ENCODE results near the gene FOXP1.

FOXP1 gene

DNA sequence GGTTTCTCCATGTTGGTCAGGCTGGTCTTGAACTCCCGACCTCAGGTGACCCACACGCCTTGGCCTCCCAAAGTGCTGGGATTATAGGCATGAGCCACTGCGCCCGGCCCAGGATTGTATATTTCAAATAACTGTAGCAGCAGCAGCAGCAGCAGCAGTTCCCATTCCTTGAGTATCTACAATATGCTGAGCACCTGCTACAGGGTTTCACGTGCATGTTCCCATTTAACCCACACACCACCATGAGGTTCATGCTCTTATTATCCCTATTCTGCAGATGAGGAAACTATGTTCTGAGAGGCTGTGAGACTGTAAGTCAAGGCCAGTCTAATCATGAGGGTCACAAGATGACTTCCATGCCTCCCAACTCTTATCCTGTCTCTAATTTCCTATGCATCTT lies 30.9 kb upstream of the FOXP1 start:
- no peak for DNase-seq (ENCODE audit: insufficient read length, low spot score)
- FAIRE-seq, result no peak

DNA sequence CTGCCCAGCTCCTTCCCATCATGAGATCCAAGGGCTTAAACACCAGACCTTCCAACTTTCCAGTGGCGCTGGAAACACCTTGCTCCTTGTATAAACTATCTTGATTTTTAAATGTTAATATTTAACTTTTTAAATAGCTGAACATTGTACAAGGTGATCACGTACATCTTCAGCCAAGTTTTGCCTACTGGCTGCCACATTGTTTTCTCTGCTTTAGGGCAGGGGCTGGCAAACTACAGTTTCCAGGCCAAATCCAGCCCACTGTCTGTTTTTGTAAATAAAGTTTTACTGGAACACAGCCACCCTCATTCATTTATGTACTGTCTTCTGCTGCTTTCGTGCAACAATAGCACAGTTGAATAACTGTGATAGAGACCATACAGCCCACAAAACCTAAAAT lies 27.6 kb upstream of the FOXP1 start:
- no peak for TF ChIP-seq SPI1 (IDR thresholded peaks at IDR 0.05; ENCODE audit: low read depth, low read length)
- no peak for TF ChIP-seq POLR2AphosphoS5 (IDR thresholded peaks at IDR 0.05; ENCODE audit: low read depth, low read length)
- no peak for TF ChIP-seq POU2F2 (IDR thresholded peaks at IDR 0.05; ENCODE audit: low read depth, low read length)
- TF ChIP-seq PAX5 (IDR thresholded peaks at IDR 0.05; ENCODE audit: insufficient read depth, low read length, severe bottlenecking), result no peak
- TF ChIP-seq TAF1 (IDR thresholded peaks at IDR 0.05; ENCODE audit: low read depth, low read length), result no peak
- TF ChIP-seq POLR2A (IDR thresholded peaks at IDR 0.05; ENCODE audit: low read depth, low read length), result no peak
- DNase-seq (ENCODE audit: insufficient read length, low spot score) (no peak), FAIRE-seq (no peak)

More for the DNA sequence above, 30.9 kb upstream of the FOXP1 start:
- TF ChIP-seq POLR2A (IDR thresholded peaks at IDR 0.05; ENCODE audit: low read depth, low read length) (no peak), TAF1 (IDR thresholded peaks at IDR 0.05; ENCODE audit: low read depth, low read length) (no peak), POU2F2 (IDR thresholded peaks at IDR 0.05; ENCODE audit: low read depth, low read length) (no peak), PAX5 (IDR thresholded peaks at IDR 0.05; ENCODE audit: insufficient read depth, low read length, severe bottlenecking) (no peak), SPI1 (IDR thresholded peaks at IDR 0.05; ENCODE audit: low read depth, low read length) (no peak), POLR2AphosphoS5 (IDR thresholded peaks at IDR 0.05; ENCODE audit: low read depth, low read length) (no peak)

DNA sequence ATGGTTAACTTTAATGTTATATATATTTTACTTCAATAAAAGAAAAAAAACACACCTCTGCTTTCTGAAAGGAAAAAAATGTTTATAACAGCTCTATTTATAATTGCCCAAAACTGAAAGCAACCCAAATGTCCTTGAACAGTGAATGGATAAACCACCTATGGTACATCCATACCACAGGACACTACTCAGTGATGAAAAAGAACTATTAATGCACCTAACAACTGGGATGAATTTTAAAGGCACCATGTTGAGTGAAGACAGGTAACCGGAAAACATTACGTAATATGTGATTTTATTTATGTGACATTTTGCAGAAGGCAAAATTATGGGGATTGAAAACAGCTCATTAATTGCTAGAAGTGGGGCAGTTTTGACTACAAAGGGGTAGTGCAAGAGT lies 23.8 kb upstream of the FOXP1 start:
- no peak for TF ChIP-seq SPI1 (IDR thresholded peaks at IDR 0.05; ENCODE audit: low read depth, low read length)
- no peak for TF ChIP-seq TAF1 (IDR thresholded peaks at IDR 0.05; ENCODE audit: low read depth, low read length)
- TF ChIP-seq POLR2A (IDR thresholded peaks at IDR 0.05; ENCODE audit: low read depth, low read length), result no peak
- no peak for TF ChIP-seq POU2F2 (IDR thresholded peaks at IDR 0.05; ENCODE audit: low read depth, low read length)
- no peak for TF ChIP-seq PAX5 (IDR thresholded peaks at IDR 0.05; ENCODE audit: insufficient read depth, low read length, severe bottlenecking)
- no peak for TF ChIP-seq POLR2AphosphoS5 (IDR thresholded peaks at IDR 0.05; ENCODE audit: low read depth, low read length)
- DNase-seq (ENCODE audit: insufficient read length, low spot score), result no peak
- FAIRE-seq, result no peak

DNA sequence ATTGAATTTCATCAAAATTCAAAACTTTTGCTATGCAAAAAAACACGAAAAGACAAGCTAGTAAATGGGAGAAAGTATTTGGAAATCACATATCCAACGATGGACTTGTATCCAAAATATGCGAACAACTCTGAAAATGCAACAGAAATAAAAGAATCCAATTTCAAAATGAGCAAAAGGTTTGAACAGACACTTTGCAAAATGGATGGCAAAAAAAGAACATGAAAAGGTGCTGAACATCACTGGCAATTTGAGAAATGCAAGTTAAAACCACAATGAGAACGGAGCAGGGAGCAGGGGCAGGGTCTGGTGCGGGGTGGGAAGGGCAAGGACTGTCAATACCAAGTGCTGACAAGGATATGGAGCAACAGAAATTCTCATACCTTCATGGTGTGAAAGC lies 23.1 kb upstream of the FOXP1 start:
- TF ChIP-seq SPI1 (IDR thresholded peaks at IDR 0.05; ENCODE audit: low read depth, low read length), result no peak
- DNase-seq (ENCODE audit: insufficient read length, low spot score) (no peak), FAIRE-seq (no peak)

DNA sequence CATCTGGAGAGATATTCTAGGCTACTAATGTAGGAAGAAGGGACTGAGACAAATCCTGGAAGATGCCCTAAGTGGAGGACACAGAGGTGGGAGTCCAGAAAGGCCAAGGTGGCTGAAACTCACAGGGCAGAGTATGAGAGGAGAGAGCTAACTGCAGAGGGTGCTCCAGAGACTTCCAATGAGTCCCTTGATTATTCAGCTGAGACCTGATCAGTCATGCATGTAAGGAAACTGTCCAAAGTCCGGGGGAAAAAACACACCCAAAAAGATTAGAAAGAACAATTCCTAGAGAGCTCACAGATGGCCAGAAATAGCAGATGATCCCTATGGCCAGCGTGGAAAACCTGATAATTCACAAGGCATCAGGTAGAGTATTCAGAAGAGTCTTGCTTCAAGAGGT lies 18.7 kb upstream of the FOXP1 start:
- DNase-seq (ENCODE audit: insufficient read length, low spot score) (no peak), FAIRE-seq (no peak)
- TF ChIP-seq POU2F2 (IDR thresholded peaks at IDR 0.05; ENCODE audit: low read depth, low read length), result no peak

DNA sequence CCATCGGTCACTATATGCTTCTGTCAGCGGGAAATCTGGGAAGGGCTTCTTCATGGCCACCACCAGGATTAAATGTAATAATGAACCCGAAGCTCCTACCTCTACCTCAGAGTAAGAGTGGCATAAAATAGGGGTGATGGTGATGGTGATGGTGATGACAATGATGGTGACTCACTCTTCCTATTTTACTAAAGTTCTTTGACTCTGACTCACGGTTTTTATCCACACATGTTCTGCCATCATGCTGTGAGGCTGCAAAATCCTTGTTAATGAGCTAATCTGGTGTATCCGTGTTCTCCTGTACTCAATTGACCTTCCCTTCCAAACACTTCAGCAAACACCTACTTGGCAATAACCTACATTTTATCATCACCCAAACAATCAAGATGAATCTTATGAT lies 18.3 kb upstream of the FOXP1 start:
- FAIRE-seq (no peak), DNase-seq (ENCODE audit: insufficient read length, low spot score) (no peak)
- TF ChIP-seq SPI1 (IDR thresholded peaks at IDR 0.05; ENCODE audit: low read depth, low read length), result no peak
- TF ChIP-seq PAX5 (IDR thresholded peaks at IDR 0.05; ENCODE audit: insufficient read depth, low read length, severe bottlenecking), result no peak
- TF ChIP-seq TAF1 (IDR thresholded peaks at IDR 0.05; ENCODE audit: low read depth, low read length), result no peak

DNA sequence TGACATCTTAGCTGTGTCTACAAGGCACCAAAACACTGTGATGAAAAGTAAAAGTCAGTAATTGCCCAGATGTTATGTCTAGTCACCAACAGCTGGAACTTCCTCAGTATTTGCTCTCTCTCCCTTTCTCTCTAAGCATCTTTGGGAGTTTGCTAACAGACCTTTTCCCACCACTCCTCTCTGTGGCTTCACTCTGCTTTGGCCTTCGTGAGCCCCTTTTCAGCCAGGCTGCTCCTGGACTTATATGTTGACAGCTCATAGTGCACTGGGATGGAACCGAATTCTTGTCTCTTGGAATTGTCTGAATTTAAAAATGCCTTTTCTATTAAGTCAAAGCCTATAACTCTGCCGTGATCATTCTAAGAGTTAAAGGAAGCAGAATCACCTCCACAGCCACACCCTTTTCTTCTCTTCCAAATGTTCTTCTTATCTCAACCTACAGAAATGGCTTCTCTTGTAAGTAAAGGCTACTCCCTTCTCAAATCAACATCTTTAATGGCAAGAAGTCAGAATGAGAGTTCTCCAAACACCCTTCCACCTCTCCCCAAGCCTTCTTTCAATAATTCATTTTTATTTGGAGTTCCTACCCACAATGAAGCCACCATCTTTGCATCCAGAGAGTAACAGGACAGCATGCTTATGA lies 17.2 kb upstream of the FOXP1 start:
- FAIRE-seq, result no peak
- TF ChIP-seq PAX5 (IDR thresholded peaks at IDR 0.05; ENCODE audit: insufficient read depth, low read length, severe bottlenecking) (no peak), POLR2A (IDR thresholded peaks at IDR 0.05; ENCODE audit: low read depth, low read length) (no peak), TAF1 (IDR thresholded peaks at IDR 0.05; ENCODE audit: low read depth, low read length) (no peak), POU2F2 (IDR thresholded peaks at IDR 0.05; ENCODE audit: low read depth, low read length) (no peak)
- DNase-seq (ENCODE audit: insufficient read length, low spot score), result no peak

DNA sequence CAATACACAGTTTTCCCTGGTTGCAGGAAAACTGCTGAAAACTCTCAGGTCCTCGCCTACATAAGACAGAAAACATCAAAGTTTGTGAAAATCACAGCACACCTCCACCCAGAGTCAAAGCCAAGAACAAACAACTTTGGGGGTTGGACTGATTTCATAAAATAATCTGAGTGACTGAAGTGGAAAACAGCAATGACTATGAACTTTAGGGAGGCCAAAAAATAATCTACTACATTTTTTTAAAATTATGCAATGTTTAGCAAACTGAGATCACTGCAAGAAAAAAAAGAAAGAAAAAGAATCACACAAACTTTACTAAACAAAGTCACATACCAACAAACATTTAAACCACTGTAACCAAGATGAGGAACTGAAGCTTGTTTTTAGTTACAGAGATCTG lies 15.9 kb upstream of the FOXP1 start:
- no peak for TF ChIP-seq POLR2A (IDR thresholded peaks at IDR 0.05; ENCODE audit: low read depth, low read length)
- no peak for TF ChIP-seq POU2F2 (IDR thresholded peaks at IDR 0.05; ENCODE audit: low read depth, low read length)
- FAIRE-seq (no peak), DNase-seq (ENCODE audit: insufficient read length, low spot score) (no peak)

DNA sequence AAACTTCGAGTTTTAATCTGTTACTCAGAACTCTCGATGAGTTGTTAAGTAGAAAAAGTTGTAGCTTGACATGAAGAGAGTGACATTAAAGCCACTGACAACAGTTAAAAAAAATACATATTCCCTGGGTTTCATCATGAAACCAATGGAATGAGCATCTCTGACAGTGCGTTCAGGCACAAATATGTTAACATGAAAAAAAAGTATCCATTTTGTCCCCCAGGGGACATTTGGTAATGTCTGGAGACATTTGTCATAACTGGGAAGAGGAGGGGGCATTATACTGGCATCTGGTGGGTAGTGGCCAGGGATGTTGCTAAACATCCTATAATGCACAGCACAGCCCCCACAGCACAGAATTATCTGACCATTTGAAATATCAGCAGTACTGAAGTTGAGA lies 14.8 kb upstream of the FOXP1 start:
- no peak for DNase-seq (ENCODE audit: insufficient read length, low spot score)
- no peak for FAIRE-seq
- TF ChIP-seq PAX5 (IDR thresholded peaks at IDR 0.05; ENCODE audit: insufficient read depth, low read length, severe bottlenecking) (no peak), POU2F2 (IDR thresholded peaks at IDR 0.05; ENCODE audit: low read depth, low read length) (no peak), SPI1 (IDR thresholded peaks at IDR 0.05; ENCODE audit: low read depth, low read length) (no peak), POLR2AphosphoS5 (IDR thresholded peaks at IDR 0.05; ENCODE audit: low read depth, low read length) (no peak), TAF1 (IDR thresholded peaks at IDR 0.05; ENCODE audit: low read depth, low read length) (no peak), POLR2A (IDR thresholded peaks at IDR 0.05; ENCODE audit: low read depth, low read length) (no peak)

DNA sequence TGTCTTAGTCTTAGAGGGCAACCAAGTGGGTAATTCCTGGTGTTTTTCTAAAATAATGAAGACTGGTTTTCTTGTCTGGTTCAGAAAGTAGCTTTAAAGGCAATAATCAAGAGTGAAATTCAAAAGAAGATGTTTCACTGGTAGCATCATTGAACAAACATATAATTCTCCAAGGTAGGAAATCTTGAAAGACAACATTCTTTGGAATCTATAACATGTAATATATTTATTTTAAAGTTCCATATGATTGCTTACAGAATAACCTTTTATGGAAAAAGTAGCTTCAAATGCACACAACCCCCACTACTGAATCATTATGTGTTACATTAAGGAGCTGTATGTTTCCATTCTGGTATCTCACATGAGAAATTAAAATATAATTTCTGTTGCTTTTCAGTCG lies 13.8 kb upstream of the FOXP1 start:
- no peak for FAIRE-seq
- no peak for TF ChIP-seq POLR2A (IDR thresholded peaks at IDR 0.05; ENCODE audit: low read depth, low read length)
- TF ChIP-seq PAX5 (IDR thresholded peaks at IDR 0.05; ENCODE audit: insufficient read depth, low read length, severe bottlenecking), result no peak
- no peak for TF ChIP-seq SPI1 (IDR thresholded peaks at IDR 0.05; ENCODE audit: low read depth, low read length)
- TF ChIP-seq POLR2AphosphoS5 (IDR thresholded peaks at IDR 0.05; ENCODE audit: low read depth, low read length), result no peak
- TF ChIP-seq POU2F2 (IDR thresholded peaks at IDR 0.05; ENCODE audit: low read depth, low read length), result no peak
- no peak for TF ChIP-seq TAF1 (IDR thresholded peaks at IDR 0.05; ENCODE audit: low read depth, low read length)

DNA sequence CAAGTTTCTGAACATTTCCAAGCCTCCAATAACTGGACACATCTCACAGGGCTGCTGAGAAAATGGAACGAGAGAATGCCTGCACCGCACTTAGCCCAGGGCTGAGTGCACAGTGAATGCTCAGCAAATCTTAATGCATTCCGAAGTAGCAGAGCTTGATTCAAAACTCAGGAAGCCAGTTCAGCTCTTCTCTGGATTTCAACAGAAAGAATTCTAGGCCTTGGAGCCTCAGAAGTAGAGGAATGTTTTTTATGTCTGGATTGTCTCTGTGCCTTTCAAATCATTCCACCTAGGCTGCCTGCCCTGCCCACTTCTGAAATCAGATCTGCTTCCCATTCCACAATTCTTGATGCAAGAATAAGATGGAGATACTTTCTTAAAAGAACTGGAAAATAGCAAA lies 9.6 kb upstream of the FOXP1 start:
- TF ChIP-seq SPI1 (IDR thresholded peaks at IDR 0.05; ENCODE audit: low read depth, low read length), result no peak
- TF ChIP-seq TAF1 (IDR thresholded peaks at IDR 0.05; ENCODE audit: low read depth, low read length), result no peak
- no peak for TF ChIP-seq PAX5 (IDR thresholded peaks at IDR 0.05; ENCODE audit: insufficient read depth, low read length, severe bottlenecking)
- no peak for TF ChIP-seq POLR2A (IDR thresholded peaks at IDR 0.05; ENCODE audit: low read depth, low read length)
- TF ChIP-seq POU2F2 (IDR thresholded peaks at IDR 0.05; ENCODE audit: low read depth, low read length), result no peak
- no peak for TF ChIP-seq POLR2AphosphoS5 (IDR thresholded peaks at IDR 0.05; ENCODE audit: low read depth, low read length)
- FAIRE-seq, result no peak

More for the DNA sequence above, 13.8 kb upstream of the FOXP1 start:
- no peak for DNase-seq (ENCODE audit: insufficient read length, low spot score)

More for the DNA sequence above, 9.6 kb upstream of the FOXP1 start:
- no peak for DNase-seq (ENCODE audit: insufficient read length, low spot score)
